GM19468 (cell line): ENCODE data around the gene SIAE.

Source experiments
- ATAC-seq: cut with Tn5 transposase; IDR thresholded peaks from one replicate; pipeline ENCODE4 v1.9.1; 2021; ENCODE audit warnings: mild to moderate bottlenecking, moderate library complexity, moderate number of reproducible peaks; ENCODE audit not compliant: unreplicated experiment; ENCODE audit errors: extremely low read depth

SIAE gene

GRCh38 chr11:124669193-124669592 is 4.3 kb downstream of the SIAE start:
- ATAC-seq, result peak; percentile 30

- ATAC-seq, result no peak
Measured at GRCh38 chr11:124667601-124668000, 5.9 kb downstream of the SIAE start.

- ATAC-seq, result no peak
Measured at GRCh38 chr11:124663861-124664260, 9.7 kb downstream of the SIAE start.

DNA sequence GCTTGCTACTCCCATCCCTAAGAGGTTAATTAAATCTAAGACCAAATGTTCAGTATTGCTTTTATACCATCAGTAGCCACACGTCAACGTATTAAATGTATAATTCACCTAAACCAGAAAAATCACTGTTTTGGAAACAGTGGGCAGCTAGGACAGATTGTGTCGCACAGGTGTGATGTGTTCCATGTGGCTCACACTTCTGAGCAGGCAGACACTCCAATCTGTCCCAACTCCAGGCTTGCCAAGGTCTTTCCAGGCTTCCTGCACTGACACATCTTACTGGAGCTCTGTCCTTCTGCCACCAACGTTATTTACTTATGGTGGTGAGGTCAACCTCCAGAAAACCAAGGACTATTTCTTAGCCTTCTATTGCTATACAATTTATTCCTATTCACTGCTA is 11.4 kb downstream of the SIAE start:
- ATAC-seq, result no peak

GRCh38 chr11:124661553-124661952 is 12.0 kb downstream of the SIAE start:
- no peak for ATAC-seq

GRCh38 chr11:124658986-124659385 is 14.6 kb downstream of the SIAE start:
- ATAC-seq, result no peak

DNA sequence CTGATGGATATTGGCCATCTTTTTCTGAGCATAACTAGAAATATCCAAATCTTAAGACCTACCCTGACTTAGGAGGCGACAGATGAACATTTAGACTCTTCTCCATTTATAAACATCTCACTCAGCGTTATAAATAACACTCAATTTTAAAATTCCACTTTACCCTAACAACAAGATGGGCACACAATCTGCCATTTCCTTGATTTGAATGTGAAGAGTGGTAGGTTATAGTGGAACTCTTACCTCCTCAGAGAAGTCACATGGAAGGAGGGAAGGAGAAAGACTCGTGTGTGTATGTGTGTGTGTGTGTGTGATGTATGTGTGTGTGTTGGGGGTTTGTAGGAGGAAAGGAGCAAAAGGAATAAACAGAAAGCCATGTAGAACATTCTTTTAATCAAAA is 15.0 kb downstream of the SIAE start:
- ATAC-seq, result no peak

GRCh38 chr11:124657904-124658303 is 15.6 kb downstream of the SIAE start:
- ATAC-seq, result no peak

- ATAC-seq, result no peak
Measured at GRCh38 chr11:124656774-124657630, 16.5 kb downstream of the SIAE start.

- no peak for ATAC-seq
Measured at GRCh38 chr11:124648610-124649009, 24.9 kb downstream of the SIAE start.

DNA sequence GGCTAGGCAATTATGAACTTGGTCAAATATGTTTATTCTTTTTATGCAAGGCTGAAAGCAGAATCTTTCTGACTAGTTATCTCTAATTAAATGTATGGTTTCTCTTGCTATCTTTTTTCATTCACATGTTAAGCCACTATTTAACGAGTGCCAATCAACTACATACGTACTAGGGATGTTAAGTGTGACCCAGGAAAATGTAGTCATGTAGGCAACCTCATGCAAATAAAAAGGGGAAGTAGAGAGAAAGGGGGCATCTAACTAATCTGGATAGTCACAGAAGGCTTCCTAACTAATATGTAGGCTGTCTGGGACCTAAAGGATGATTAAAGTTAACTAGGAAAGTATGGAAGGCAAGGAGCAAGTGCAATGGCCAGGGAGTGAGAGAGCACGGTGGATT is 27.4 kb downstream of the SIAE start:
- no peak for ATAC-seq

GRCh38 chr11:124644426-124645280 is 28.9 kb downstream of the SIAE start:
- ATAC-seq, result peak; percentile 14

- ATAC-seq, result no peak
Measured at GRCh38 chr11:124643605-124644425, 29.7 kb downstream of the SIAE start.

- ATAC-seq, result no peak
Measured at GRCh38 chr11:124643042-124643604, 30.4 kb downstream of the SIAE start.

DNA sequence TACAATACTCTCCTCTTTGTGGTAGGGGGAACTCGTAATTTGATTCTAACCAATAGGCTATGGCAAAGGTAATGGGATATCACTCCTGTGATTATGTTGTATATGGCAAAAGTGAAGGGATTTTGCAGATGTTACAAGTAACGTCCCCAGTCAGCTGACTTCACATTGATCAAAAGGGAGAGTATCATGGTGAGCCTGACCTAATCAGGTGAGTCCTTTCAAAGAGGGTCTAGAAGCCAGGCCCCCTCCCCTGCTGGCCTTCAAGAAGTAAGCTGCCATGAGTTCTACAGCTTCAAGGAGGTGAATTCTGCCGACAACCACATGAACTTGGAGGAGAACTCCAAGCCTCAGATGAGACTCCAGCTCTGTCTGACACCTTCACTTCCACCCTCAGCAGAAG is 30.9 kb downstream of the SIAE start:
- ATAC-seq, result no peak

DNA sequence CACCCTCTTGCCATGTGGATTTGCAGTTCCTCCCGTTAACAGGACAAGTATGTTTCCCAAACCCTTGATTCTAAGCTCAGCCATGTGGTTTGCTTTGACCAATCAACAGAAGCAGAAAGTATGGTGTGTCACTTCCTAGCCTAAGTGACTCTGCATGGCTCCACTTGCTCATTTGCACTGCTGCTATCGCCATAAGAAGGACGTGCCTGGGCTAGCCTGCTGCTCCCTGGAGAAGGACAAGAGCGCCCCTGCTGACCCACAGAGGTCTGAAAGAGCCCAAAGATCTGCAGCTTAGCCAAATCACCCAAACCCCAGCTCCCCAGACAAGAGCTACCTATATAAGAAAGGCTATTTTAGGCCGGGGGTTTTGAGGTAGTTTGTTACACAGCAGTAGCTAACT is 32.9 kb downstream of the SIAE start:
- no peak for ATAC-seq

- ATAC-seq, result no peak
Measured at GRCh38 chr11:124639186-124639585, 34.4 kb downstream of the SIAE start.

- no peak for ATAC-seq
Measured at GRCh38 chr11:124638500-124638899, 35.0 kb downstream of the SIAE start.

GRCh38 chr11:124635932-124636331 is 37.6 kb downstream of the SIAE start:
- ATAC-seq, result no peak

GRCh38 chr11:124633355-124633754 is 40.2 kb downstream of the SIAE start:
- no peak for ATAC-seq
